GM12892 (cell line): Measurements from ENCODE around the gene OR6S1.

Experiments used
- POLR2A ChIP-seq: IDR thresholded peaks from 2 replicates; pipeline ENCODE4 v1.6.1; 2011; ENCODE audit warnings: low read depth, low read length, control low read depth
- TAF1 ChIP-seq: IDR thresholded peaks from 2 replicates; pipeline ENCODE4 v1.6.1; 2011; ENCODE audit warnings: low read depth, mild to moderate bottlenecking, control low read depth, low read length, borderline replicate concordance

- no peak for TF ChIP-seq TAF1
- no peak for TF ChIP-seq POLR2A
Measured at GRCh38 chr14:20630340-20631022, 11.0 kb downstream of the OR6S1 start.
